Gastrocnemius medialis (tissue), 4 donors: ENCODE results near the gene MYOCD. TPM values are rescaled to one million over a fixed set of nuclear protein-coding genes. Genes with fewer than 3 reads are reported as not detected.
A peak's percentile ranks its signal among the peaks of the same experiment; 100 is the strongest.

Experiments used
- ATAC-seq, 2 donors: fragments of 150-250 bp; one replicate each; pipeline ENCODE4 v1.9.1; 2016
- DNase-seq, 2 donors: peaks; one replicate each; pipeline ENCODE4 v3.0.0-alpha.2; 2019
- H3K27ac ChIP-seq, 4 donors: fragments of 200-600 bp; sonication (generic); 1 replicate in 1 of 4; 2 replicates in 3 of 4; pipeline ENCODE4 v1.5.1; 2016 to 2018; ENCODE audit warnings: mild to moderate bottlenecking in 2 of 4, moderate library complexity in 1 of 4
- H3K27me3 ChIP-seq, 3 donors: fragments of 200-600 bp; sonication (generic) in 2 of 3; 1 replicate in 1 of 3; 2 replicates in 2 of 3; pipeline versions ENCODE4 v1.5.1 to v1.6.0; 2016 to 2019; ENCODE audit warnings: mild to moderate bottlenecking in 1 of 3, moderate library complexity in 1 of 3
- H3K36me3 ChIP-seq, 2 donors: fragments of 200-600 bp; sonication (generic) in 1 of 2; one replicate each; pipeline ENCODE4 v1.5.1; 2017 to 2018
- H3K4me1 ChIP-seq, 2 donors: fragments of 200-600 bp; sonication (generic) in 1 of 2; one replicate each; pipeline ENCODE4 v1.5.1; 2016 to 2017; ENCODE audit warnings: mild to moderate bottlenecking in 2 of 2
- H3K4me3 ChIP-seq, 4 donors: fragments of 200-600 bp; sonication (generic) in 3 of 4; 1 replicate in 1 of 4; 2 replicates in 3 of 4; pipeline ENCODE4 v1.5.1; 2016 to 2019; ENCODE audit warnings: mild to moderate bottlenecking in 2 of 4
- H3K9me3 ChIP-seq, 3 donors: fragments of 200-600 bp; sonication (generic) in 2 of 3; 1 replicate in 1 of 3; 2 replicates in 2 of 3; pipeline ENCODE4 v1.5.1; 2016 to 2019
- POLR2A ChIP-seq, 2 donors: fragments of 450-650 bp; IDR thresholded peaks; one replicate each; pipeline ENCODE4 v1.6.1; 2017; ENCODE audit warnings: antibody characterized with exemption in 2 of 2, mild to moderate bottlenecking in 2 of 2, moderate library complexity in 2 of 2
- in situ Hi-C, 4 donors: fragments of 200-750 bp; cut with MboI; loops; one replicate each; pipeline versions ENCODE4 v1.15.0 to v1.8.0; 2017; ENCODE audit warnings: low sequenced_read_pairs in 4 of 4
- intact Hi-C: fragments of 100-400 bp; cut with DNase I; formaldehyde crosslinking; loops from one replicate; pipeline ENCODE4 v1.15.1; 2023; ENCODE audit warnings: low total_unique reads
- total RNA-seq, 4 donors: library from RNA; depleted of rRNA; stranded (reverse); fragments of >200 nt; gene quantifications; one replicate each; pipeline versions ENCODE4 v1.1.0 to v1.2.3, GENCODE V29; 2016
- TF ChIP-seq, protein P1 (sequence below), 5 experiments: fragments of 450-650 bp in 3 of 5; fragments of 200-600 bp in 2 of 5; sonication (generic) in 2 of 5; IDR thresholded peaks in 4 of 5; conservative IDR thresholded peaks in 1 of 5; 1 replicate in 4 of 5; 2 replicates in 1 of 5; pipeline ENCODE4 v1.5.1; 2016 to 2019; ENCODE audit warnings: antibody characterized with exemption in 5 of 5, mild to moderate bottlenecking in 3 of 5, moderate library complexity in 3 of 5

The MYOCD gene
- total RNA-seq, 4 donors from 2014 or later = 0.36 to 2.7 (median 1.2) TPM

DNA sequence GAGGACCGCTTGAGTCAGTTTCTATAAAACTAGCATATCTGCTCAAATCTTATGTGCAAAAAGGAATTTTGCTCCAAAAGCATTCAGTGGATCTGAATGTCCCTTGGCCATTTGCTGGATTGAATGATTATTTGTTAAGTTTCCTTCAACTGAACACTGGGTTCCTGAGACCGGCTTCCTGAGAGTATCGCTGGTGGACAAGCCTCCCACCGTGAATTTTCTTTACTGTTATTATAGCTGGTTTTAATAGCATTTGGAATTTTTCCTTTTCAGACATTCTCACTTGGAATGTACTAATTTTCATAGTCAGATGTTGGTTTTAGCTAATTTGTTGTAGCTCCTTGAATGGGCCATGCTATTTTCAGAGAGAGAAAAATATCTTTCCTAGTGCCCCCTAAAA lies 9.8 kb upstream of the MYOCD start:
- H3K4me3 ChIP-seq = no peak overlapping the region
- DNase-seq (no peak), ATAC-seq (no peak)
- in situ Hi-C loops (loop anchor here in 1 of 4 donors (25.0 kb wide), 1 partner anchor 94 kb away; no protein-coding TSS in a partner anchor), intact Hi-C loops (no loop called here)
- no peak for TF ChIP-seq POLR2A (IDR thresholded peaks at IDR 0.05)
- TF ChIP-seq, protein P1, sequence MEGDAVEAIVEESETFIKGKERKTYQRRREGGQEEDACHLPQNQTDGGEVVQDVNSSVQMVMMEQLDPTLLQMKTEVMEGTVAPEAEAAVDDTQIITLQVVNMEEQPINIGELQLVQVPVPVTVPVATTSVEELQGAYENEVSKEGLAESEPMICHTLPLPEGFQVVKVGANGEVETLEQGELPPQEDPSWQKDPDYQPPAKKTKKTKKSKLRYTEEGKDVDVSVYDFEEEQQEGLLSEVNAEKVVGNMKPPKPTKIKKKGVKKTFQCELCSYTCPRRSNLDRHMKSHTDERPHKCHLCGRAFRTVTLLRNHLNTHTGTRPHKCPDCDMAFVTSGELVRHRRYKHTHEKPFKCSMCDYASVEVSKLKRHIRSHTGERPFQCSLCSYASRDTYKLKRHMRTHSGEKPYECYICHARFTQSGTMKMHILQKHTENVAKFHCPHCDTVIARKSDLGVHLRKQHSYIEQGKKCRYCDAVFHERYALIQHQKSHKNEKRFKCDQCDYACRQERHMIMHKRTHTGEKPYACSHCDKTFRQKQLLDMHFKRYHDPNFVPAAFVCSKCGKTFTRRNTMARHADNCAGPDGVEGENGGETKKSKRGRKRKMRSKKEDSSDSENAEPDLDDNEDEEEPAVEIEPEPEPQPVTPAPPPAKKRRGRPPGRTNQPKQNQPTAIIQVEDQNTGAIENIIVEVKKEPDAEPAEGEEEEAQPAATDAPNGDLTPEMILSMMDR (IDR thresholded peaks at IDR 0.05 in 4 of 5, conservative IDR thresholded peaks at IDR 0.05 in 1 of 5) = no peak
- no peaks in the 10 kb centered on the region for H3K36me3 ChIP-seq
- H3K9me3 ChIP-seq = no peaks in the 10 kb centered on the region
- no peak overlapping the region for H3K27ac ChIP-seq
- no peaks in the 10 kb centered on the region for H3K4me1 ChIP-seq
- no peaks in the 10 kb centered on the region for H3K27me3 ChIP-seq

DNA sequence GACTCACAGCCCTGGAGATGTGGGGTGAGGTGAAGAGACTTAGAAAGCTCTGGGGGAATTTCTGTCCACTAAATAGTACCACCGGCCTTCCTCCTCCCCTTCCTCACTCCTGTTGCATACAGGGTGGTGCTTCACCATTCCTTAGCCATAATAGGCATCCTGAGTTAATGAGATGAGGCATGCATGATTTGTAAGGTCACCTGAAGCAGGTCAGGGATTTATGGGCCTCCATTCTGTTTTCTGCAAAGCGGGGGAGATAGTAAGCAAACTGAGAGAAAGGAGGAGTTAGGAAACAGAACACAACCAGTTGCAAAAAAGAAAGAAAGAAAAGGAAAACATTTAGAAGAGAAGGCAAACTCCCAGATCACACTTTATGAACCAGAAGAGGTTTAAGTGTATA lies 9.3 kb upstream of the MYOCD start:
- Histone ChIP-seq H3K9me3 (no peaks in the 10 kb centered on the region), H3K36me3 (no peaks in the 10 kb centered on the region), H3K4me1 (no peaks in the 10 kb centered on the region), H3K4me3 (no peak overlapping the region), H3K27ac (no peak overlapping the region), H3K27me3 (no peaks in the 10 kb centered on the region)
- TF ChIP-seq, protein P1 (IDR thresholded peaks at IDR 0.05 in 4 of 5, conservative IDR thresholded peaks at IDR 0.05 in 1 of 5) = no peak
- DNase-seq (no peak), ATAC-seq (no peak)
- intact Hi-C loops (no loop called here), in situ Hi-C loops (loop anchor here in 1 of 4 donors (25.0 kb wide), 1 partner anchor 94 kb away; no protein-coding TSS in a partner anchor)

DNA sequence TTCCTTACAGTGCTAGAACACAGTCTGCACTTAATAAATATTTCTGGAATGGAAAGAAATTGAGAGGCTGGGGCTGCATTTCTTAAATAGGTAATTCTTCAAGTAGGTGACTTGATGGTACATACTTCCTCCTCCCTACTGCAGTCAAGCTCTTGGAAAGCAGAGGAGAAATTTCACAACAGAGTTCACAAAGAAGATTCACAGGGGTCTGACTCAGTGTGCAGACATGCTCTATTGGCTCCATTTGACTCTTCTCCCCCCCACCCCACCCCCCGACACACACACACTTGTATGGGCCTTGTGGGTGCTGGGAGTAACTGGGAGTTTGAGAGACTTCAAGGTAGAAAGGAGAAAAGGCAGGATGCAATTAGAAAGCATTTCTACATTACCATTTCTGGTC lies 6.2 kb upstream of the MYOCD start:
- Histone ChIP-seq H3K27ac (no peak overlapping the region), H3K27me3 (peaks cover 6 to 8% (median 6%) of the 10 kb centered on the region in 3 donors), H3K9me3 (no peaks in the 10 kb centered on the region), H3K4me1 (no peaks in the 10 kb centered on the region), H3K4me3 (no peak overlapping the region), H3K36me3 (no peaks in the 10 kb centered on the region)
- in situ Hi-C loops = loop anchor here in 1 of 4 donors (25.0 kb wide), 1 partner anchor 97 kb away; no protein-coding TSS in a partner anchor
- intact Hi-C loops = no loop called here
- TF ChIP-seq, protein P1 (IDR thresholded peaks at IDR 0.05 in 4 of 5, conservative IDR thresholded peaks at IDR 0.05 in 1 of 5) = no peak
- no peak for TF ChIP-seq POLR2A (IDR thresholded peaks at IDR 0.05)
- DNase-seq (no peak), ATAC-seq (no peak)

DNA sequence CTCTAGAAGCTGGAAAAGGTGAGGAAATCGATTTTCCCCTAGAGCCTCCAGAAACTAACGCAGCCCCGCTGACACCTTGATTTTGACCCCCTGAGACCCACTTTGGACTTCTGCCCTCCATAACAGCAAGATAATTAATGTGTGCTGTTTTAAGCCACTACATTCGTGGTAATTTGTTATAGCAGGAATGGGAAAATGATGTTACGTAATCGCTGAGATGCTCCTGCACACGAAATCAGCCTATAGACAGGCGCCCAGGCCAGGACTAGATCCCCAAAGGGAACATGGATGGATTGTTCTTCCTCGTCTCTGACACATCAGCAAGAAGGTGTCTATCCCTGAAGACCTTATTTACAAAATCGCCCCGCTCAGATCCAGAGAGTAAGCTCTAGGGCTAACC lies 1.4 kb upstream of the MYOCD start:
- ATAC-seq (no peak), DNase-seq (no peak)
- Histone ChIP-seq H3K36me3 (no peaks in the 10 kb centered on the region), H3K4me1 (no peaks in the 10 kb centered on the region), H3K27ac (no peak overlapping the region), H3K4me3 (no peak overlapping the region), H3K9me3 (no peaks in the 10 kb centered on the region), H3K27me3 (peaks cover 16 to 30% (median 28%) of the 10 kb centered on the region in 3 donors)
- intact Hi-C loops = no loop called here
- TF ChIP-seq, protein P1 (IDR thresholded peaks at IDR 0.05 in 4 of 5, conservative IDR thresholded peaks at IDR 0.05 in 1 of 5) = no peak
- no peak for TF ChIP-seq POLR2A (IDR thresholded peaks at IDR 0.05)
- in situ Hi-C loops = loop anchor here in 1 of 4 donors (25.0 kb wide), 1 partner anchor 102 kb away; no protein-coding TSS in a partner anchor

DNA sequence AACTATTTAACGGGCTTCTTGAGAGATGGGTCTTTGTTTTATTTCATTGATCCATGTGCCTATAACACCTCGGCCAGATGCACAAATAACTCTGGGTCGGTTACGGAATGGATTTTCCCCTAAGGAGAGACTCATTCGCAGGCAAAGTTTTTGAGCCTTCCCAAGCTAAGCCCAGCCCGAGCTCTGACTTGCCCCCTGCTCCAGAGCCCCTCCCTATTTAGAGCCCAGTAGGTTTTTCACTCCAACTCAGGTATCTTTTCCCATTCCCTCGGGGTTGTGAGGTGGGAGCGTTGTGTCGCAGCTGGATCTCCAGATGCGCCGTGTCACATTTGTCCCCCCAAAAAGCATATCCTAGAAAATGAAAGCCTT lies 812 bp upstream of the MYOCD start:
- ATAC-seq = no peak
- in situ Hi-C loops = loop anchor here in 1 of 4 donors (25.0 kb wide), 1 partner anchor 103 kb away; no protein-coding TSS in a partner anchor
- intact Hi-C loops = loop anchor here (5.0 kb wide), 1 partner anchor 408 kb away; no protein-coding TSS in a partner anchor

More for the DNA sequence above, 812 bp upstream of the MYOCD start:
- H3K4me3 ChIP-seq = peak overlapping the region; percentile 49 to 57 (median 52)
- peaks cover 16 to 30% (median 28%) of the 10 kb centered on the region in 3 donors for H3K27me3 ChIP-seq
- H3K27ac ChIP-seq = peak overlapping the region in 3 of 4 donors; percentile 4 to 68 (median 28)
- no peaks in the 10 kb centered on the region for H3K9me3 ChIP-seq
- no peak for DNase-seq
- no peaks in the 10 kb centered on the region for H3K4me1 ChIP-seq
- H3K36me3 ChIP-seq = no peaks in the 10 kb centered on the region
- TF ChIP-seq, protein P1 (IDR thresholded peaks at IDR 0.05 in 4 of 5, conservative IDR thresholded peaks at IDR 0.05 in 1 of 5) = no peak
- TF ChIP-seq POLR2A (IDR thresholded peaks at IDR 0.05) = no peak
